GM18502 (cell line): Measurements from ENCODE around the gene ATP5F1E.
A peak's percentile ranks its signal among the peaks of the same experiment; 100 is the strongest.

Experiments
- ATAC-seq: cut with Tn5 transposase; IDR thresholded peaks from one replicate; pipeline ENCODE4 v1.9.1; 2021; ENCODE audit warnings: mild to moderate bottlenecking; ENCODE audit not compliant: unreplicated experiment, poor library complexity

Gene ATP5F1E

DNA sequence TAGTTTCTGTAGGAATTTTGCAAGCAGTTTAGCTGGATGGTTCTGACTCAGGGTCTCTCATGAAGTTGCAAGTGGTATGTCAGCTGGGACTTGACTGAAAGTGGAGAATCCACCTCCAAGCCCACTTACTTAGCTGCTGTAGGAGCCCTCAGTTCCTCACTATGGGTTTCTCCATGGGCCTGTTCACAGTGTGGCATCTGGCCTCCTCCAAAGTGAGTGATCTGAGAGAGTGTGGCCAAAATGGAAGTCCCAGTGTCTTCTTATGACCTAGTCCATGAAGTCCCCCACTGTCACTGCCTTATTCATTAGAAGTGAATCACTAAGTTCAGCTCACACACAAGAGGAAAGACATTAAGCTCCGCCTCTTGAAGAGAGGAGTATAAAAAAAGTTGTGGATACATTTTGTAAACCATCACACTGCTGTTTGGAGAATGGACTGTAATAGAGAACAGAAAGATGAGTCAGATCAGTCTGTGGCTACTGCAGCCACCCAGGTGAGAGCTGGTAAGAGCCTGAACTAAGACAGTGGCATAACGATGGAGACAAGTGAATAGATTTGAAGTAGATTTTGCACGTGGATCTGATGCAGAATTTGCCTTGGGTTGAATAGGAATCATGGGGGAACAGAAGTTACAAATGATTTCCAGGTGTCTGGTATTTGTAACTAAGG, 55.9 kb downstream of the ATP5F1E start:
- ATAC-seq = peak; percentile 36
